GM12878 (cell line): ENCODE measurements around the gene EAF1.

Experiments
- ATF3 ChIP-seq: IDR thresholded peaks from 2 replicates; pipeline ENCODE4 v1.6.1; 2011; ENCODE audit warnings: low read depth, mild to moderate bottlenecking, low read length, moderate library complexity, borderline replicate concordance; ENCODE audit errors: extremely low read depth
- NR2C2 ChIP-seq: IDR thresholded peaks from 2 replicates; pipeline ENCODE4 v1.6.1; 2011; ENCODE audit warnings: borderline replicate concordance, low read depth; ENCODE audit not compliant: control insufficient read depth, insufficient read length

GRCh38 chr3:15387171-15387581, 40.2 kb upstream of the EAF1 start:
- no peak for TF ChIP-seq NR2C2
- TF ChIP-seq ATF3, result no peak
